Stimulated activated CD4-positive, alpha-beta T cell treated with anti-CD3 and anti-CD28 coated beads, Interleukin-2, amount 100 ng/mL, for 24 hours (primary cell): ENCODE measurements around the gene CADPS.

ENCODE experiments used
- DNase-seq, 2 donors: peaks; one replicate each; pipeline ENCODE4 v3.0.0-alpha.2; 2020

Gene CADPS

DNA sequence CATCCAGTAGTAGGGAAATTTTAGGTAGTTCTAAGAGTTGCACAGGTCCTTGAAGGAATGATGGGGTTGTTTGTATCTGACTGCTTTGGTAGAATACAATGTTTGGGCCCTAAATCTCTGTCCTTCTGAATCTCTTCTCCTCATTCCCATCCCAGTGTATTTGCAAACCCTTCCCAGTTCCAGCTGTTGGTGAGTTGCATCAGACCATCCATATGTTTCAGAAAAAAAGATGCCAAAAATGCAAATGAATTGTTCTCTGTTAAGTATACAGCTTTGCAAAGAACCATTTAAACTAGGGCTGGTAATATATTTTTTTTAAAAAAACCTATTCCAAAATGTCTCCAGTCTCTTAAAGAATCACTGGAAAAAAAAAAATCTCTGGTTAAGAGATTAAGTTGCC lies 251.0 kb downstream of the CADPS start:
- no peak for DNase-seq

DNA sequence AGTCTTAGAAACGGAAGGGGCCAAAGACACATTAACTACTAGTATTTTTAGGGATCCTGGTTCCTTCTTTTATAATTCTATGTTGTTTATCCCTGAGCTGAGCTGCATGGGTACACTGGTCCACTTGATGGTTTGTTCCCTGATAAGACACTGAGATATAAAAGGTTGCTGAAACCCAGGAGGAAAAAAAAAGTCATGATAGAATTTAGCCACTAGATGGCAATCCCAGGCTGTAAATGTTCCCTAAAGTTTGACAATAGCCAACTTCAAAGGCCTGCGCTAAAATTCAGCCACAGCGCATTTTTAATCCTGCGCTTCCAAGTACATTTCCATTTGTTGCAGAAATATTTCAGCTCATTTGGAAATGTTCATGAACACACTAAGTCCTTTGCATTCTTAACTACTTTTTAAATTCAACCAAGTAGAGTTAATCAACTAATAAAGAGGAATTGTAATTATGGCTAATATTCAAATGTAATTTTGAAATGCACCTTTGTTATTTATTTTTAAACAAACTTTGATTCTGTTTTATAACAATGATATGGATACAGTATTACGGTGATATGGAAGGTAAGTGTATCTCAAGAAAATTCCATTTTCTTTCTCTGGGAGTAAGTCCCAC lies 252.6 kb downstream of the CADPS start:
- no peak for DNase-seq

DNA sequence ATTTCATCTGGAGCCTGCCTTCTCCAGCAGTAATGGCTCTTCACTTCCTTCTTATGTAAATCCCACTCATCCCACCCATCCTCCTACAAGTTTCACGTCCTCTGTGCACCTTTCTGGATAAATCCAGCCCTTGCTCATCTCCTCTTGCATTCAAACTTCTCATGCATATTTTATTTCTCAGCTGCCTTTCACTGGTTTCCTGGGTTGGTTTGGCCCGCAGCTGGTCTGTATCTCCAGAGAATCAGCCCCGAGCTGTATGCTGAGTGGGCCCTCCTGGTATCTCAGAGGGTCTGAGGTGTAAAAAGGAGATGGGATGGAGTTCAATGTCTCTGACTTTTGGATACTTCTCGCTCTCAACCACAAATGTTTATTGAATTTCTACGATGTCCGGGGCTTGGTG lies 253.3 kb downstream of the CADPS start:
- DNase-seq = no peak

DNA sequence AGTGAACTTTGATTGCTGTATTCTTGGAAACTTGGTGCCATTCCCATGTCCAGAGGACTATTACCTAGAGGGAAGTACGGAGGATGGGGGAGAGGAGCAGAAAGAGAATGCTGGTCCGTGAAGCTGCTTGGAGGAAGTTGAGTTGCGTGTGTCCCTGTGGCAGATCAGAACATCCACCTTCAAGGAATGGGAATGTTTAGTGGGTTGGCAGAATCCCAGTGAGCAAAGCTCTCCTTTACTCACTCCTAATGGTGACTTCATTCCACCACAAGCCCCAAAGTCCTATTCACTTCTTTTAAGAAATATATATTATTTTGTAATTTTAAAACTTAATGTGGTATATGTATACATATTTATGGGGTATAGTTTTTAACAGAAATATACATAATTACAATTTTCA lies 254.0 kb downstream of the CADPS start:
- DNase-seq = no peak

DNA sequence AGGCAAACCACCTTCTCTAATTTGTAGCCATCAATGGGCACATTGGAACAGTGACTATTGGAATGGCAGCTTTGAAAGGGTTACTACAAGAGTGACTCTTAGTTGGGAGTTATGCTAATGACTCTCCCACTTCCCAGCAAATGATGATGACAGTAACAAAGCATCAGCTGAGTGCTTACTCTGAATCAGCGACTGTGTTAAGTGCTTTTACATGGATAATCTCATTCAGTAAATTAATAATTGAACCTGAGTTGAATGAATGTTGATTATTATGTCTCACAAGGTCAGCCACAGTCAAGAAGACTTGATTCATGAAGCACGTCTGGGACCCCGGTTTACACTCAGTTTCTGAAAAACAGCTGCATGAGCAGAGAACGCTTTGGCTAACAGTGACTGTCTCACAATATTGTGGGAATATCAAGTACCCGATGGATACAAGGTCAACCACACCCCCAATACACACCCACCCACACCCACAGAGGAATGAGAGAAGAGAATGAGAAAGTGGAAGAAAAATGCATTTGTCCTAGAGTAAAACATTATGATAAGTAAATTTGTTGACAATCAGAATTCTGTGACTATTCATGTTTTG lies 259.9 kb downstream of the CADPS start:
- DNase-seq = no peak

DNA sequence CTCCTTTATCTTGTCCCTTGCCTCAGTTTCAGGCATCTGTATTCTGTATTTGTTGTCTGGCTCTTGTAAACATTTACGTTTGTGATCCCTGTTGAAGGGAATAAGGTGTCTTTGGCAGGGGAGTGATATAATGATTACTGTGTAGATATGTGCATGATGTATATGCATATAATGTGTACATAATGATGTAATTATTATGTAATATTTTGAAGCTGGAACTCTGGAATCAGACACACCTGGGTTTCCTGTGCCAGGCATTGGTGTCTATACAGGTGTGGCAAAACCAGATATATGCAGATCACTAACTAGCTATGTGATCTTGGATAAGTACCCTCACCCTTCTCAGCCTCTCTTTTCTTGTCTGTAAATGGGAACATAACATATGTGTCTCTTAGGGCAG lies 260.7 kb downstream of the CADPS start:
- DNase-seq = no peak

DNA sequence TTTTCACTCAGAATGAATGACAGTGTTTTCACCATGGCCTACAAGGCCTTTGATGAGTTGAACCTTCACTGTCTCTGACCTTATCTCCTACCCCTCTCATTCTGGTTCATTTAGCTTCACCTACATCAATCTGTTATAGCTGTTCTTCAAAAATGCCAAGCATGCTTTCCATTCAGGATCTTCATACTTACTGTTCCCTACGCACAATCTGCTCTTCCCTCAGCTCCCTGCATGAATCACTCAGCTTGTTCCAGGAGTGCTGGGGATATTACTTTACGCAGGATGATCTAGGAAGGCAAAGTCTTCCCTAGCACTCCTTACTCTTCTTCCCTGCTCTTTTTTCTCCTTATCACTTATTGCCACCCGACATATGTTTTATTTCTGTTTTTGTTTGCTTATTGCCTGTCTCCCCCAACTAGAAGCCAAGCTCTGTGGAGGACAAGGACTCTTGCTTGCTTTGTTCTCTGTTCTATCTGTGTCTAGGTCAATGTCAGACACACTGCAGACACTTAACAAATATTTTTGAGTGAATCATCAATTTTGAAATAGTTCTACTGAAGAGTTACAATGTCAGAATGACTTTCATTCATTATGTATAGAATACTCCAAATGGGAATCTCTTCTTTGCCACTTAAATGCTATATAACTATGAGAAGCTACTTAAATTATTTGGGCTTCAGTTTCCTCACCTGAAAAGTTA lies 263.5 kb downstream of the CADPS start:
- DNase-seq = no peak

DNA sequence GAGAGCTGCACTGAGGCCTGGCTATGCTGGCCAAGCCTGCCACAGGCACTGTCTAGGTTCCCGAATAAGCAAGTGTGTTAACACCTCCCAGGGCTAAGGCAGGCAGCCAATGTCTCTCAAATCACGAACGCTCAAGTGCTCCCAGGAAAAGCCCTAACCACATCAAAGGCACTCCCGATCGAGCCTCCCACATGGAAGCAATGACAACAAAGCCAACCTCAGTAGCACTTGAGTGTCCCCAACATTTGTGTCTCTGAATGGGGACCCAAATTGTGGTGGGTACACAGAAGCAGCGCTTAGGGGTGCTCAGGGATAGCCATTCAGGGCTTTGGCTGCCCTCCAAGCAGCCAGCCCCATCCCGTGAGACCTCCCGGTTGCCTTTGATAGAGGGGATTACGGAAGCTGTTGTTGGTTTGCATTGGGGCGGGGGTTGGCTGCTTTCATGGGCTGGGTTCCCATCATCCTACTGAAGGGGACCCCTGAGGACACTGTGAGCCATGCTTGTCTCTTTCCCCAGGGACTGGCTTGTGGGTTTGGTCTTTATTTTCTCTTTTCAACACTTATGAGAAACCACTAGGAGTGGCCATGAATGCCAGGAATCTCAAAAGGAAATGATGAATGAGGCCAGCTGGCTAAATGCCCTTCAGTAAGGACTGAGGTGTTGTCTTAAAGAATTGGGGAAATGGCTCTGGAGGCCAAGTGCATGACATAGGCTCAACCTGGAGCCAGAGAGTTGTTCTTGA lies 267.8 kb downstream of the CADPS start:
- DNase-seq = no peak

DNA sequence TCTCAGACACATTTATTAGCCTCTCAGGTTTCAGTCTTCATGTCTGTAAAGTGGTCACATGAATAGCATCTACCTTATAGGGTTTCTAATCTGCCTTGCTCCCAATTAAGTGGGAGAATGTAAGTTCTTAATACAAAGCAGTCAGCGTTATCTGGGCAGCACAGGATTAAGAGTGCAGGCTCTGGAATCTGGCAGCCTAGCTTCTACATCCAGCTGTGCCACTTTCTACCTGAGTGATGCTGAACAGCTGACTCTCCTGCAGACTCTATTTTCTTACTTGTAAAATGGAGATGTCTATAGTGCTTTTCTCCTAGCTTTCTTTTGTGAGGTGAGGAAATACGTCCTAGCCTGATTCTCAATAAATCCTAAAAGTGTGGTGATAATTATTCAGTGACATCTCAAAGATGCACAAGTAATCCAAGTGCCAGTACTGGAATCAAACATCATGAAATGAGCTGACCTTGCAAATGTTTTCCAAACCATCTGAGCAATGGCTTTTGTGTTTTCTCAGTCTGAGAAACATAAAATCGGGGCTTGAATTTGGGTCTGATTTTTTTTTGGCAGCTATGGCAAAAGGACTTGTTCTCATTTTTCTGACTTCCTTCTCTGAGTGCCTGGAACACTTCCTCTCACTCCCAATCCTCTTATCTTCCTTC lies 269.7 kb downstream of the CADPS start:
- DNase-seq = no peak

DNA sequence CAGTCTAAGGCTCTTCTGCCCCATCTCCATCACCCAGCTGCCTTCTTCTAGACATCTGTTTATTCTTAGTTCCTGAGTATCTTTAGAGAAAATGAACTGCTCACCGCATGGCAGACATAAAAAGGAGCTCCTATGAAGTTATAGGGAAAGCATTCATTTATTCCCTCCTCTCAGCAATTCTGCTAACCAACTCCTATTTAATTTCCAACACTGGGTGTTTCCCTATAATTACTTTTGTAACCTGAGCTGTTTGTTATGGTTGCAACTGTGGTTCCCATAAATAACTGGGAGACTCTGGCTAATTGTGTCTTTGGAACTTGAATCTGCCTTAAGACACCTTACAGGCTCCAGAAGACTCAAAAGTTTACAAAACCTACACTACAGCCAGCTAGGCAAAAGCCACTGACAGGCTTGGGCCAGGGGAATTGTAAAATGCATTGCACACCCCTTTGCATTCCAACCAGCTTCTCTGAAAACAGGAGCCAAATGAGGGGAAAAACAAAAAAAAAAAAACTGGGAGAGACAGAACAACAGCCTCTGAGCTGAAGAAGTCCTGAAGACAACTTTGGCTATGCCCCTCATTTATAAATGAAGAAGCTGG lies 270.4 kb downstream of the CADPS start:
- no peak for DNase-seq

DNA sequence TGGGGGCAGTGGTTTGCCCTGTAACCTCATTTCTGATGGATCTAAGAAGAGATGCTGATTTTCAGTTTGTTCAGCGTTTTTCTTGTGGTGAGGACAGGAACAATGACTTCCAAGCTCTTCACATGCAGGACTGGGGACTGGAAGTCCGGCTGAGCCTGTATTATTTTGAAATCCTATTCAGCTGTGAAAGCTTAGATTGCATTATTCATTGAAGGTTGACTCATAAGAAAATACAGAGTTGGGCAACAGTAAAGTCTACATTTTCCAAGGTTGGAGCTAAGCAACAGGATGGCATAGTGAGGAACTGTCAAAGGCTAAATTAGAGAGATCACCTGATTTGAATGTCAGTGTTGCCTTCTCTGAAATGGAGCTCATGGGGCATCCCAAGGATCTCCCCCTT lies 270.9 kb downstream of the CADPS start:
- no peak for DNase-seq

DNA sequence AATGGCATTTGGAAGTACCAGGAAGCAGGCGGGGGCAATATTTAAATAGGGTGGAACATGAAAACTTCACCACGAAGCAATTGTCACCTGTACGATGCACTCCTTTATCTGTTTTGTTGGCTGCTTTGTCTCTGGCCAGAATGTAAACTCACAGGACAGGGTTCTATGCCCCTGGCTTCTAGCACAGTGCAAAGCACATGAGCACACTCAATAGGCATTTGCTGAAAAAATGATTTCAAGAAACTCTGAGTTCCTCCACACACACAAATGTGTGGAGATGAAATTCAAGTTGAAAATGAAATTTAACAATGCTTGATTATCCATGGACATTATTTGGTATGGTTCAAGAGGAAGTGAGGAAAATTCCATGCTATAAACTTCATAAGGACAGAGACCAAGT lies 272.2 kb downstream of the CADPS start:
- no peak for DNase-seq

DNA sequence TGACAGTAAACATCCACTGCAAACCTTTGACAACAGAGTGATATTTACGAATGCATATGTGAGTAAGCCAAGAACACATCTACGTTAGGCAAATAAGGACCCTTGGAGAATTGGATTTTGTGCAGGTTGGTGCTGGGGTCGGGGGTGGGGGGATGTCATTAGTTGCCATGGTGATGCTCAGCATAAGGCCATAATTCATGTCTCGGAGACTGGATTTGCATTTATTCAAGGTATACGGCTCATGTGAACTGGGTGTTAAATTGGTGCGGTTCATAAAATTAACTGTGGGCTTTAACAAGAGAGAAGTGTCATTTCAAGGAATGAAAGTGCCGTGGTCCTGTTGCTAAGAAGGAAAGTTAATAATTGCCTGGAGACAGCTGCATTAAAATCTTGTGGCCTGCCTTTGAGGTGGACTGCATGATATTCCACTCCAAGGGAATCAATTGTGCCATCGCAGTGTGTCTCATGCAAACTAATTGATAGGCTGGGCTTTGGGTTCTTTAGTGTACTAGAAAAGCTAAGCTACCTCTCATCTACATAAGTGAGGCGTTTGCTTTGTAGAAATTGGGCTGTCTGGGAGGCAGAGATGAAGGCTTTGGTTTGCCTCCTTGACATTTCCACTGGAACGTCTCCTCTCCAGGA lies 273.0 kb downstream of the CADPS start:
- DNase-seq = no peak

DNA sequence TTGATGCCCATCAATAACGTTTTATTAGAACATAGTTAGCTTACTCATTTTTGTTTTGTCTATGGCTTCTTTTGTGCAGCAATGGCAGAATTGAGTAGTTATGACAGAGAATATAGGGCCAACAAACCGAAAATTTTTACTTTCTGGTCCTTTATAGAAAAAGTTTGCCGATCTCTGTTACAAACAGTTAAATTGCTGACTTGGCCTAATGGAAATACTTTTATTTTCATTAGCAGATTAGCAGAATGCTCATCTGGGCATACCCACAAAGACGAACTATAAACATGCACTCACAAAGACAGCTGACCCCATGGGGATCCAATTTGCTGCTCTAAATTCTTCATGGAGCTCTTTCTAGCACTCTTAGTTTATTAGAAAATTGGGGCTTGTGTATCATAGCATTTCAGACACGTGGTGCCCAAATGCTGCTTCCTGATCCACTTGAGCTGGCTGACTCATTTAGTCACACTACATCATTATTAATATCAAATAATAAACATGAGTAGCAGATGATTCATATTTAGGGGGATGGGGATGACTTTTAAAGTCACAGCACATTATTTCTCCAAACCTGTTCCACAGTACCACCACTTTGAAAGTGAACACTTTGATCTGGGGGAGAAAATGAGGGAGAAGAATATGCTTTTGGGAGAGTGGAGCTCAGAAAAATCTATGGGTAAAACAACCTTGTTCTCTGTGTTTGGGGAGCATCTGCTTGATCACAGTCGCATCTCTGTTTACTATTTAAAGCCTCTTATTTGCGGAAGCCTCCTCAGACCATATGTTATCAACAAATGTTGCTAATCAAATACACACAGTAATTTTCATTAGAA lies 273.8 kb downstream of the CADPS start:
- no peak for DNase-seq

DNA sequence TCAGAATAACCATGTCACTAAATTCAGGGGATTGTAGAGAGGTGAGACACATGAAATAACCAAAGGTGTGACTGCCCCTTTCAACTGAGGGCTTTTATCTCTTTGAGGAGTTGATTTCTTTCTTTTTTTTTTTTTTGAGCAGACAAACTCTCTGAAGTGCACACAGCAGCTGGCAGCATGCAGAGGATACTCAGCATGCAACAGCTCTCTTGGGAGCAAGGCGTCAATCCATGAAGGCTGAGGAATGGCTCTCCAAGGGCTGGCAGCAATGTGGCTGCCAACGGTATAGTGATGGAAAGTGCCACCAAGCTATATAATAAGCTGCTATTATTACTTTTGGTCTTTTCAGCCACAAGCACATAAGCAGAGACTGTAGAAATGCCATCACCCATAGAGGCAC lies 275.2 kb downstream of the CADPS start:
- DNase-seq = no peak

DNA sequence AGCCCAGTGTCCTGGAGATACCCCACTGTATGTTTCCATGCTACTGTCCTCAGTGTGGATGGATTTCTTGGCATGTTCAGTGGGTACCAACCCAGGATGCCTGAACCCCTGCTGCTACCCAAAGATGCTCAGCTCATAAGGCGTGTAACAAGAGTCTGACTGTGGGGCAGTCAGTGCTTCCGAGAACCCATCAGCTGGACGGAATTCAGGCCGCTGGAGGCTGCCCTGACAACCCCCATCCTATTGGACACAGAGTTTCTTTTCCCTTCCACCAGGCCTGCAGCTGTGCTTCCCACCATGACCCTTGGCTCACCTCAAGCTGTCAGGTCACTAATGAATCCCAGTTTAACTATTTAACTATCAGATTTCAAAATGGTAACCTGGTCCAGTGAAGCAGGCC lies 277.7 kb downstream of the CADPS start:
- DNase-seq = no peak

DNA sequence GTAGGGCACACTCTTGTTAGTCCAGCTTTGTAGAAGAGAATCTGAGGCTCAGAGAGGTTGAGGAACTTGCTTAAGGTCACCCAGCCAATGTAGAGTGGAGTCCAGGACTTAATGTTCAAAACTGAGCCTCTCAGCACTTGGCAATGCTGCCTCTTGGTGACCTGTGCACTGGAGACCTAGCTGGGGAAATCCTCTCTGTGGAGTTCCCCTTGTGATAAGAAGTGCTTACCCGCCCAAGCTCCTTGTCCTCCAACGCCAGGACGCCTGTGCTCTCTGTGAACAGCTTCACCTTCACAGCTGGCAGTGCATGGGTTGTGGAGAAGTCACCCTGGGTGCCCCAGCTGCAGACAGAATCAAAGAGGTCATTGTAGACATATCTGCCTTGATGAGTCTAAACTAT lies 282.8 kb downstream of the CADPS start:
- no peak for DNase-seq

DNA sequence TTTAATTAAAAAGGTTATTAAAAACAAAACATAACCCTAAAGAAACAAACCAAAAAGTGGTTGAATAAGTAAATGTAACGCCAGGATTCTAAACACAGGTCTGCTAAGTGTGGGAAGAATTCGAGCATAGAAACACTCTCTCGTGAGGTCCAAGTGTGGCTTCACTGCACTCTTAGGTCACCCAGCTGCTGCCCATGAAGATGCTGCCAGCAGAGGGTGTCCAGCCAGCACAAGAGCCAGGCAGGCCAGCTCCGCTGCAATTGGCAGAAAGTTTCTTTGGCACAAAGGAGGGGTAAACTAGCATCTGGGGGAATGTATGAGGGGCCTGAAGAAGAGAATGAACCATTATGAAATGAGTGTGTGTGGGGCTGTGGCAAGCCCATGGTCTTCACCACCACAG lies 286.1 kb downstream of the CADPS start:
- DNase-seq = no peak

DNA sequence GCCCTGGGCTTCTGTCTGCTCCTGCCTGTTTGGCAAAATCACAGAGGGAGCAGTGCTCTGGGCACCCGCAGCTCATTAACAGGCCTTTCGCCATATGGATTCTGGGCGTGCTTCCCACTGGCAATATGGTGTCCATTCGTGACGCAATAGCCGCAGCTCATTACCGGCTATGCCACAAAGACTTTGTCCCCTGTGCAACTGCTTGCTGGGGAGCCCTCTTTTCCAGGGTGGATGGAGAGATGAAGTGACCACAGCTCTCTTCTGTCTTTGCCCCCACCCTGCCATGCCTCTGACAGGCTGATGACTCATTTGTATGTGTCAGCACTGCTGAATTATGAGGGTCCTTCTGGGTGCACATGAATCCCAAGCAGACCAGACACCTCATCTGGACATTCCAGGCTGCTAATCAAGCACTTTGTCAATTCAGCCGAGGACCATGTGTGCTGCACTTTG lies 287.6 kb downstream of the CADPS start:
- DNase-seq = no peak

DNA sequence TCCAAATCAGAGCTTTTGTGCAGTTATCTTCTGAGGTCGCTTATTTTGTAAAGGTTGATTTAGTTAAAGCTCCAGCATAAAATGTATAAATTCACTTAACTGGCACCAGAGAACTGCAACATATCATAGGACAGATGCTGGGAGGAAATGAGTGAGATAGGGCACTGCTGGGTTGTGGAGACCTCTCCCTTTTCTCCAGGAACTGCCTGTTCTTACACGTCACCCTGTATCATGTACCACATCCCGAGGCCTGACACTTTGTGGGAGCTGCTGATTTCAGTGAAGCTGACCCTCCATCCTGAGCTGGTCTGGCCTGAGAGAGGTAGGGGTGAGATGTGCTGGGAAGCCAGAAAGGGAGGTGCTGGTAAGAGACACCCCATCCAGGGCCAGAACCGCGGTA lies 288.0 kb downstream of the CADPS start:
- DNase-seq = no peak

DNA sequence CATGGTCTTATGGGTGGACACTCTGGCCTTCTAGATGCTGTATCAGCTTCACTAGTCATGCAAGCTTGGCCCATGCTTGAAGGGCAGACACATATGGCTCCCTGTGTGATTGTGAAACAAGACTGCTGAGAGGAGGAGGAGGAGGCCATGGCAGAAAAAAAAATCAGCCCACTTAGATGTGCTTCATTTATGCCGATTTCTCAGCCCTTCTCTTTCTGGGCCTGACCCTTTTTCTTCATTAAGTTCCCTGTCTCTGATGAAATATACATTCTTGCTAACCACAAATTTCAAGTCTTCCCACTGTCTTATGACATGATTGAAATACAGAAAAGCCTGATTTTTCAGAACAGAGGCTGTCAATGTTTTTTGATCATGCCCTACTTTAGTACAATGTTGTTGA lies 288.9 kb downstream of the CADPS start:
- no peak for DNase-seq
